Keratinocyte (primary cell): ENCODE data around the gene RAB11FIP4. TPM values are rescaled to one million over a fixed set of nuclear protein-coding genes. Genes with fewer than 3 reads are reported as not detected.

Source experiments
- DNase-seq: peaks from one replicate; pipeline ENCODE4 v3.0.0-alpha.2; 2011; ENCODE audit warnings: low read depth, missing footprints, low spot score
- FAIRE-seq: peaks from 2 replicates; lab custom pipeline; 2011; peaks lifted over from hg19 to GRCh38; lab: Jason Lieb, UNC
- H2AFZ ChIP-seq: 2 replicates; pipeline ENCODE4 v1.6.0; 2012; ENCODE audit warnings: low read length, control low read depth, inconsistent platforms; ENCODE audit not compliant: control insufficient read depth
- H3K27ac ChIP-seq: 2 replicates; pipeline ENCODE4 v1.5.1; 2011; ENCODE audit warnings: low read length; ENCODE audit not compliant: control insufficient read depth, insufficient read depth
- H3K27me3 ChIP-seq: 3 replicates; pipeline ENCODE4 v1.6.0; 2011; ENCODE audit warnings: low read length; ENCODE audit not compliant: control insufficient read depth, insufficient read depth; ENCODE audit errors: extremely low read depth
- H3K36me3 ChIP-seq, 2 experiments: 2 replicates in 1 of 2; 3 replicates in 1 of 2; pipeline ENCODE4 v1.5.1; 2011; ENCODE audit warnings: low read length in 2 of 2, mild to moderate bottlenecking in 1 of 2; ENCODE audit not compliant: control insufficient read depth in 2 of 2, insufficient read depth in 2 of 2; ENCODE audit errors: extremely low read depth in 1 of 2
- H3K4me1 ChIP-seq: 3 replicates; pipeline ENCODE4 v1.5.1; 2011; ENCODE audit warnings: low read length; ENCODE audit not compliant: control insufficient read depth, insufficient read depth; ENCODE audit errors: extremely low read depth
- H3K4me2 ChIP-seq: 3 replicates; pipeline ENCODE4 v1.6.0; 2011; ENCODE audit warnings: low read depth, low read length; ENCODE audit not compliant: control insufficient read depth, insufficient read depth; ENCODE audit errors: extremely low read depth
- H3K4me3 ChIP-seq, 3 experiments: fragments of 200-600 bp in 1 of 3; sonication (generic) in 1 of 3; 2 replicates in 2 of 3; 3 replicates in 1 of 3; pipeline ENCODE4 v1.5.1; 2011 to 2016; ENCODE audit warnings: low read length in 3 of 3, mild to moderate bottlenecking in 3 of 3, control low read depth in 2 of 3, inconsistent platforms in 1 of 3, low read depth in 1 of 3, mixed read lengths in 1 of 3, mixed run types in 1 of 3, moderate library complexity in 1 of 3; ENCODE audit not compliant: control insufficient read depth in 2 of 3, insufficient read depth in 2 of 3; ENCODE audit errors: extremely low read depth in 1 of 3
- H3K79me2 ChIP-seq: 2 replicates; pipeline ENCODE4 v1.6.0; 2012; ENCODE audit warnings: low read length; ENCODE audit not compliant: control insufficient read depth, insufficient read depth
- H3K9ac ChIP-seq: 3 replicates; pipeline ENCODE4 v1.6.0; 2011; ENCODE audit warnings: low read length; ENCODE audit not compliant: control insufficient read depth, insufficient read depth; ENCODE audit errors: extremely low read depth
- H3K9me1 ChIP-seq: 3 replicates; pipeline ENCODE4 v1.6.0; 2011; ENCODE audit warnings: low read length; ENCODE audit not compliant: control insufficient read depth, insufficient read depth; ENCODE audit errors: extremely low read depth
- H3K9me3 ChIP-seq: 2 replicates; pipeline ENCODE4 v1.5.1; 2012; ENCODE audit warnings: low read depth, low read length; ENCODE audit not compliant: control insufficient read depth
- H4K20me1 ChIP-seq: 3 replicates; pipeline ENCODE4 v1.6.0; 2011; ENCODE audit warnings: low read length; ENCODE audit not compliant: control insufficient read depth, insufficient read depth; ENCODE audit errors: extremely low read depth
- EZH2 ChIP-seq: IDR thresholded peaks from one replicate; pipeline ENCODE4 v1.6.1; 2012; ENCODE audit warnings: inconsistent platforms, mild to moderate bottlenecking, low read length, moderate library complexity
- dilution Hi-C: fragments of 300-500 bp; cut with MboI; formaldehyde crosslinking; loops from one replicate; pipeline ENCODE4 v1.7.0; 2020; ENCODE audit warnings: low sequenced_read_pairs; ENCODE audit not compliant: extremely low pct_ligation_motif_present
- polyA plus RNA-seq, 5 experiments: library from polyadenylated mRNA; depleted of rRNA in 3 of 5; stranded (reverse) in 3 of 5; stranded (forward) in 1 of 5; unstranded in 1 of 5; fragments of >200 nt; gene quantifications; 1 replicate in 1 of 5; 2 replicates in 3 of 5; 3 replicates in 1 of 5; pipeline versions ENCODE4 v1.2.1 to v1.2.3, GENCODE V29; 2011 to 2012; ENCODE audit warnings: missing spikeins in 2 of 5, low read depth in 1 of 5, low replicate concordance in 1 of 5
- TF ChIP-seq, protein P1 (sequence below), 3 experiments: IDR thresholded peaks in 1 of 3; conservative IDR thresholded peaks in 1 of 3; optimal IDR thresholded peaks in 1 of 3; 2 replicates in 2 of 3; 3 replicates in 1 of 3; pipeline versions ENCODE3 to v1.5.1; 2011; ENCODE audit warnings: low read length in 3 of 3, mild to moderate bottlenecking in 3 of 3, moderate library complexity in 2 of 3, control low read depth in 1 of 3, inconsistent platforms in 1 of 3; ENCODE audit not compliant: insufficient read depth in 2 of 3; ENCODE audit errors: extremely low read depth in 1 of 3

The RAB11FIP4 gene
- polyA plus RNA-seq, 1 donor (not counting 4 experiments of a cell fraction or from before 2014, with no cell fraction given) = 9.1 TPM

- FAIRE-seq (no peak), DNase-seq (no peak)
- Histone ChIP-seq H2AFZ (no peak overlapping the region), H3K79me2 (no peaks in the 10 kb centered on the region), H3K9me1 (no peaks in the 10 kb centered on the region), H3K4me3 (no peak overlapping the region), H3K9ac (no peak overlapping the region), H3K27ac (no peak overlapping the region), H3K36me3 (no peaks in the 10 kb centered on the region), H3K4me2 (no peak overlapping the region), H3K4me1 (no peaks in the 10 kb centered on the region), H3K27me3 (peaks cover 21% of the 10 kb centered on the region), H4K20me1 (no peaks in the 10 kb centered on the region), H3K9me3 (no peaks in the 10 kb centered on the region)
- TF ChIP-seq, protein P1, sequence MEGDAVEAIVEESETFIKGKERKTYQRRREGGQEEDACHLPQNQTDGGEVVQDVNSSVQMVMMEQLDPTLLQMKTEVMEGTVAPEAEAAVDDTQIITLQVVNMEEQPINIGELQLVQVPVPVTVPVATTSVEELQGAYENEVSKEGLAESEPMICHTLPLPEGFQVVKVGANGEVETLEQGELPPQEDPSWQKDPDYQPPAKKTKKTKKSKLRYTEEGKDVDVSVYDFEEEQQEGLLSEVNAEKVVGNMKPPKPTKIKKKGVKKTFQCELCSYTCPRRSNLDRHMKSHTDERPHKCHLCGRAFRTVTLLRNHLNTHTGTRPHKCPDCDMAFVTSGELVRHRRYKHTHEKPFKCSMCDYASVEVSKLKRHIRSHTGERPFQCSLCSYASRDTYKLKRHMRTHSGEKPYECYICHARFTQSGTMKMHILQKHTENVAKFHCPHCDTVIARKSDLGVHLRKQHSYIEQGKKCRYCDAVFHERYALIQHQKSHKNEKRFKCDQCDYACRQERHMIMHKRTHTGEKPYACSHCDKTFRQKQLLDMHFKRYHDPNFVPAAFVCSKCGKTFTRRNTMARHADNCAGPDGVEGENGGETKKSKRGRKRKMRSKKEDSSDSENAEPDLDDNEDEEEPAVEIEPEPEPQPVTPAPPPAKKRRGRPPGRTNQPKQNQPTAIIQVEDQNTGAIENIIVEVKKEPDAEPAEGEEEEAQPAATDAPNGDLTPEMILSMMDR (optimal IDR thresholded peaks at IDR 0.05 in 1 of 3, IDR thresholded peaks at IDR 0.05 in 1 of 3, conservative IDR thresholded peaks at IDR 0.05 in 1 of 3; ENCODE audit: extremely low read depth in 1 of 3, insufficient read depth in 2 of 3, low read length in 3 of 3) = no peak
- no peak for TF ChIP-seq EZH2
- dilution Hi-C loops = no loop called here
Observed at GRCh38 chr17:31413081-31413799, 21.8 kb downstream of the RAB11FIP4 start.

DNA sequence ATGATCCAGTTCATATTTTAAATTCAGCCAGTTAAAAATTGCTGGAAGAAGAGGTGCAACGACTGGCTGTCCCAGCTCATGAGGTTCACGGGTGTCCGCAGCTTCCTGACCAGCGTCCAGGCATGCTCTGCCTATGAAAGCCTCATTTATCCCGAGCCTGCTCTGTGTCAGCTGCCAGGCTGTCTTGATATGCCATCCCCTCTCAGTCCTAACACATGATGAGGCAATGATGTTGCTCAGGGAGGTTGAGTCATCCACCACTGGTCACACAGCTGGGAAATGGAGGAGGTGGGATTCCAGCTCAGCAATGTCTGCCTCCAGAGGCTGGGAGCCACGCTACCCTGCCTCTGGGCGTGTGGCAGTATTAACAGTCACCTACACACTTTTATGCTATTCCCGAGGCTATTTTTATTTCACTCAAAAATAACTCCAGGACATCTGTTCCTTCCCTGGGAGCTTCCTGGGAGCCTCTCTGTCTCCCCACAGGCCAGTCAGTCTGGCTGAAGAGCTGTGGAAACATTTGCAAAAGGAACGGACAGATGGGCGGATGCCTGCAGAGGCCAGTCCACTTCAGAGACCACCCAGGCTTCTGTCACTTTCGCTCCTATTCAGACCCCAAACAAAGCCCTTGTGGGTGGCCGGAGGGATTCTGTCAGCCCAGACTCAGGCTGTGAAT lies 22.5 kb downstream of the RAB11FIP4 start:
- no peaks in the 10 kb centered on the region for H3K79me2 ChIP-seq
- H4K20me1 ChIP-seq = no peaks in the 10 kb centered on the region
- no peak overlapping the region for H3K4me3 ChIP-seq
- no peak overlapping the region for H2AFZ ChIP-seq
- FAIRE-seq = no peak
- H3K27me3 ChIP-seq = peaks cover 21% of the 10 kb centered on the region
- no peak overlapping the region for H3K9ac ChIP-seq
- dilution Hi-C loops = no loop called here
- no peaks in the 10 kb centered on the region for H3K4me1 ChIP-seq
- DNase-seq = peak; percentile 23
- no peaks in the 10 kb centered on the region for H3K36me3 ChIP-seq
- no peak overlapping the region for H3K27ac ChIP-seq
- no peak overlapping the region for H3K4me2 ChIP-seq
- no peak for TF ChIP-seq EZH2
- TF ChIP-seq, protein P1 (optimal IDR thresholded peaks at IDR 0.05 in 1 of 3, IDR thresholded peaks at IDR 0.05 in 1 of 3, conservative IDR thresholded peaks at IDR 0.05 in 1 of 3; ENCODE audit: extremely low read depth in 1 of 3, insufficient read depth in 2 of 3, low read length in 3 of 3) = no peak
- H3K9me1 ChIP-seq = no peaks in the 10 kb centered on the region
- no peaks in the 10 kb centered on the region for H3K9me3 ChIP-seq
